ENCODE data around the gene UBAC2.

UBAC2 gene

DNA sequence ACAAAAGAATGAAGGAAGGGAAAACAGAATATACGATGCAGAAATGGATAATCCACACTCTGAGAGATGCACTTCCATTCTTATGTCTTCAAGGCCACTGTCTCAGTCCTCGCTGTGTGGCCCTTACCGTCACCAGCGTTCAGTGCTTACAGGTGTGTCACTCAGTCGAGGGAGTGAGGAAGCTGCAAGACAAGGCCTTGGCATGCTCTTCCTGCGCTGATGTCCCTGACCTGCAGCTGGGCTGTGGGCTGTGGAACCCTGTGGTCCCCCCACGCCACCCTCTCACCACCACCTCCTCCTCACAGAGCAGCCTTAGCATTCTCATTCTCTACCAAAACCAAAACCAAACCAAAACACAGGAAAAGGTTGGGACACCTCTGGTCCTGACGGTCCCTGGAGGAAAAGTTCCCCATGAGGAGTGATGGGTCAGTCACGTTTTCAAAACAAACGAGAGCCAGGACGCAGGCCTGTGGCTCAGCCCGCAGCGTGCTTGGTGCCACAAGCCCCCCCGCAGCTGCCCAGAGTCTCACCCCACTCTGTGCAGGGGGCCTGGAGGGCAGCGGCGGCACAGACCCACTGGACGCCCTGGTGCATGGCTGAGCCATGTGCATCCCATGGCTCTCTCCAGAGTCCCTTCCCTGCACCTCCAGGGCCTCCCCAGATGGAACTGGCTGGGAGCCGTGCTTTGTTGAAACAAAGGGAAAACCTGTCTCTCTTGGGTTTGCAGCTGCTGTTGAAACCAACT is 154.8 kb downstream of the UBAC2 start:
- no peak for DNase-seq (ENCODE audit: low read depth)
- TF ChIP-seq, protein P1, sequence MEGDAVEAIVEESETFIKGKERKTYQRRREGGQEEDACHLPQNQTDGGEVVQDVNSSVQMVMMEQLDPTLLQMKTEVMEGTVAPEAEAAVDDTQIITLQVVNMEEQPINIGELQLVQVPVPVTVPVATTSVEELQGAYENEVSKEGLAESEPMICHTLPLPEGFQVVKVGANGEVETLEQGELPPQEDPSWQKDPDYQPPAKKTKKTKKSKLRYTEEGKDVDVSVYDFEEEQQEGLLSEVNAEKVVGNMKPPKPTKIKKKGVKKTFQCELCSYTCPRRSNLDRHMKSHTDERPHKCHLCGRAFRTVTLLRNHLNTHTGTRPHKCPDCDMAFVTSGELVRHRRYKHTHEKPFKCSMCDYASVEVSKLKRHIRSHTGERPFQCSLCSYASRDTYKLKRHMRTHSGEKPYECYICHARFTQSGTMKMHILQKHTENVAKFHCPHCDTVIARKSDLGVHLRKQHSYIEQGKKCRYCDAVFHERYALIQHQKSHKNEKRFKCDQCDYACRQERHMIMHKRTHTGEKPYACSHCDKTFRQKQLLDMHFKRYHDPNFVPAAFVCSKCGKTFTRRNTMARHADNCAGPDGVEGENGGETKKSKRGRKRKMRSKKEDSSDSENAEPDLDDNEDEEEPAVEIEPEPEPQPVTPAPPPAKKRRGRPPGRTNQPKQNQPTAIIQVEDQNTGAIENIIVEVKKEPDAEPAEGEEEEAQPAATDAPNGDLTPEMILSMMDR (conservative IDR thresholded peaks at IDR 0.05; ENCODE audit: low read length): no peak
- H3K4me3 ChIP-seq (ENCODE audit: low read length): no peak overlapping the region

DNA sequence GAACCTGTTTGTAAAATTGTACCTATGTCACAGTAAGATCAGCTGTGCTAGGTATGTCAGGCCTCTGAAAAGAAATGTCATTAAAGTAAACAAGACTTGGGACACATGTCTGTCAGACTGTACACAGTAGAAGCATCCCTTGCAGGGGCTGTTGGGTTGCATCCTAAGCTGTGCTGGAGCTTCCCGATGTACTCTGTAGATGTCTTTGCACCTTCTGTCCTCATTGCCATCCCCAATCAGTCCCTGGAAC is 155.3 kb downstream of the UBAC2 start:
- TF ChIP-seq, protein P1 (conservative IDR thresholded peaks at IDR 0.05; ENCODE audit: low read length): no peak
- no peak for DNase-seq (ENCODE audit: low read depth)
- peak overlapping the region; percentile 32 for H3K4me3 ChIP-seq (ENCODE audit: low read length)

GRCh38 chr13:99356262-99357091 is 155.8 kb downstream of the UBAC2 start:
- TF ChIP-seq, protein P1 (conservative IDR thresholded peaks at IDR 0.05; ENCODE audit: low read length): no peak
- H3K4me3 ChIP-seq (ENCODE audit: low read length): peak overlapping the region; percentile 32
- peak; percentile 76 for DNase-seq (ENCODE audit: low read depth)

DNA sequence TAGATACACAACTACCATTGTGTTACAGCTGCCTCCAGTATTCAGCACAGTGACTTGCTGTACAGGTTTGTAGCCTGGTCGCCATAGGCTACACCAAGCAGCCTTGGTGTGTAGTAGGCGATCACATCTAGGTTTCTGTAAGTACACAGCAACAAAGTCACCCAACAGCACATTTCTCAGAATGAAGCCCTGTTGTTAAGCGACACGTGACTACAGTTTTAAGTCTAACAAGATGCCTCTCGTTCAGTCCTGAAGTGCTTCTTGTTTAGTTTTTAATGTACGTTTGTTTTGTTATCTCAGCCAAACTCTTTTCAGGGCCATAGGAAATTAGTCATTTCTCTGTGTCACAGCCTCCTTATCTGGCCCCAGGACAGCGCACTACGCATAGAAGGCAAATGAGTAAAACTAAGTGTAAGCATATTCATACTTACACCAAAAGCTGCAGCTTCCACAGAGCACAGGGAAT is 156.5 kb downstream of the UBAC2 start:
- TF ChIP-seq, protein P1 (conservative IDR thresholded peaks at IDR 0.05; ENCODE audit: low read length): no peak
- no peak overlapping the region for H3K4me3 ChIP-seq (ENCODE audit: low read length)
- peak; percentile 20 for DNase-seq (ENCODE audit: low read depth)

- DNase-seq (ENCODE audit: low read depth): no peak
- H3K4me3 ChIP-seq (ENCODE audit: low read length): no peak overlapping the region
- TF ChIP-seq, protein P1 (conservative IDR thresholded peaks at IDR 0.05; ENCODE audit: low read length): no peak
Measured at GRCh38 chr13:99357941-99358340, 157.3 kb downstream of the UBAC2 start.

- DNase-seq (ENCODE audit: low read depth): no peak
- TF ChIP-seq, protein P1 (conservative IDR thresholded peaks at IDR 0.05; ENCODE audit: low read length): no peak
- no peak overlapping the region for H3K4me3 ChIP-seq (ENCODE audit: low read length)
Measured at GRCh38 chr13:99359528-99359927, 158.9 kb downstream of the UBAC2 start.

GRCh38 chr13:99360696-99361095 is 160.0 kb downstream of the UBAC2 start:
- TF ChIP-seq, protein P1 (conservative IDR thresholded peaks at IDR 0.05; ENCODE audit: low read length): no peak
- H3K4me3 ChIP-seq (ENCODE audit: low read length): no peak overlapping the region
- no peak for DNase-seq (ENCODE audit: low read depth)

Data from AG10803 (cell line).